Liver (tissue), 9 donors: Measurements from ENCODE around the gene MDC1. TPM values are rescaled to one million over a fixed set of nuclear protein-coding genes. Genes with fewer than 3 reads are reported as not detected.

Source experiments
- DNase-seq: peaks from one replicate; pipeline ENCODE4 v3.0.0-alpha.2; 2017; ENCODE audit warnings: low spot score
- H3K27ac ChIP-seq, 2 donors: one replicate each; pipeline ENCODE4 v1.7.0; 2013; ENCODE audit warnings: inconsistent platforms in 2 of 2, low read length in 2 of 2, control low read depth in 1 of 2, low read depth in 1 of 2, mild to moderate bottlenecking in 1 of 2
- H3K27me3 ChIP-seq, 4 donors: one replicate each; pipeline versions ENCODE4 v1.6.1 to v1.7.0; 2013; ENCODE audit warnings: low read length in 3 of 4, inconsistent platforms in 1 of 4, mild to moderate bottlenecking in 1 of 4, moderate library complexity in 1 of 4; ENCODE audit not compliant: control insufficient read depth in 4 of 4, insufficient read depth in 4 of 4
- H3K36me3 ChIP-seq, 4 donors: one replicate each; pipeline versions ENCODE4 v1.6.1 to v1.7.0; 2013; ENCODE audit warnings: low read length in 3 of 4, mild to moderate bottlenecking in 3 of 4, low read depth in 1 of 4, moderate library complexity in 1 of 4; ENCODE audit not compliant: control insufficient read depth in 4 of 4, insufficient read depth in 3 of 4
- H3K4me1 ChIP-seq, 4 donors: one replicate each; pipeline versions ENCODE4 v1.6.1 to v1.7.0; 2013; ENCODE audit warnings: low read length in 3 of 4, mild to moderate bottlenecking in 3 of 4, moderate library complexity in 1 of 4; ENCODE audit not compliant: control insufficient read depth in 4 of 4, insufficient read depth in 4 of 4
- H3K4me3 ChIP-seq, 3 donors: one replicate each; pipeline versions ENCODE4 v1.6.1 to v1.7.0; 2013; ENCODE audit warnings: low read length in 3 of 3, control low read depth in 1 of 3, low read depth in 1 of 3, mild to moderate bottlenecking in 1 of 3
- H3K9ac ChIP-seq, 2 donors: one replicate each; pipeline ENCODE4 v1.7.0; 2013; ENCODE audit warnings: low read length in 2 of 2, mild to moderate bottlenecking in 2 of 2, moderate library complexity in 2 of 2, control low read depth in 1 of 2, low read depth in 1 of 2
- H3K9me3 ChIP-seq, 4 donors: one replicate each; pipeline versions ENCODE4 v1.6.1 to v1.7.0; 2013; ENCODE audit warnings: low read length in 3 of 4; ENCODE audit not compliant: control insufficient read depth in 4 of 4
- ATF3 ChIP-seq: IDR thresholded peaks from 2 replicates; pipeline ENCODE4 v1.6.1; 2016; ENCODE audit warnings: antibody characterized with exemption
- CTCF ChIP-seq: fragments of 150-350 bp; IDR thresholded peaks from 2 replicates; pipeline ENCODE4 v1.5.1; 2017; ENCODE audit warnings: improper control_type of control experiment, low read depth, low read length; ENCODE audit not compliant: missing input control
- FOXA1 ChIP-seq: IDR thresholded peaks from 2 replicates; pipeline ENCODE4 v1.6.1; 2016; ENCODE audit warnings: antibody characterized with exemption
- FOXA2 ChIP-seq: IDR thresholded peaks from 2 replicates; pipeline ENCODE4 v1.6.1; 2016; ENCODE audit warnings: antibody characterized with exemption
- GABPA ChIP-seq, 2 donors: IDR thresholded peaks in 1 of 2; conservative IDR thresholded peaks in 1 of 2; 2 replicates each; pipeline ENCODE4 v1.6.1; 2016; ENCODE audit warnings: antibody characterized with exemption in 2 of 2, mild to moderate bottlenecking in 1 of 2, moderate library complexity in 1 of 2
- HNF4A ChIP-seq, 2 donors: conservative IDR thresholded peaks; 2 replicates each; pipeline ENCODE4 v1.6.1; 2016; ENCODE audit warnings: antibody characterized with exemption in 2 of 2, mild to moderate bottlenecking in 2 of 2
- HNF4G ChIP-seq: IDR thresholded peaks from 2 replicates; pipeline ENCODE4 v1.6.1; 2016; ENCODE audit warnings: antibody characterized with exemption
- NR2F2 ChIP-seq: IDR thresholded peaks from 2 replicates; pipeline ENCODE4 v1.6.1; 2016; ENCODE audit warnings: antibody characterized with exemption
- RAD21 ChIP-seq, 2 donors: IDR thresholded peaks; 2 replicates each; pipeline ENCODE4 v1.6.1; 2016; ENCODE audit warnings: antibody characterized with exemption in 2 of 2, mild to moderate bottlenecking in 2 of 2
- RXRA ChIP-seq, 2 donors: IDR thresholded peaks; 2 replicates each; pipeline ENCODE4 v1.6.1; 2017 to 2018; ENCODE audit warnings: antibody characterized with exemption in 2 of 2, mild to moderate bottlenecking in 1 of 2
- SP1 ChIP-seq: IDR thresholded peaks from 2 replicates; pipeline ENCODE4 v1.6.1; 2018; ENCODE audit warnings: antibody characterized with exemption, mild to moderate bottlenecking
- TAF1 ChIP-seq: conservative IDR thresholded peaks from 2 replicates; pipeline ENCODE4 v1.6.1; 2016; ENCODE audit warnings: antibody characterized with exemption, mild to moderate bottlenecking
- YY1 ChIP-seq: IDR thresholded peaks from 2 replicates; pipeline ENCODE4 v1.6.1; 2016; ENCODE audit warnings: antibody characterized with exemption, mild to moderate bottlenecking
- ZBTB33 ChIP-seq: IDR thresholded peaks from 2 replicates; pipeline ENCODE4 v1.6.1; 2016; ENCODE audit warnings: antibody characterized with exemption
- whole genome bisulfite sequencing: extraction: QIAGEN DNeasy Blood & Tissue Kit; methylation state at CpG from one replicate; pipeline ENCODE4 v1.1.7; 2013; 5-methylcytosine and 5-hydroxymethylcytosine counted together
- polyA plus RNA-seq, 2 donors: library from polyadenylated mRNA; stranded (reverse) in 1 of 2; unstranded in 1 of 2; fragments of 200-250 nt in 1 of 2; fragments of >200 nt in 1 of 2; fragmentation: Nextera tagmentation in 1 of 2; extraction: Ambion mirVana in 1 of 2; gene quantifications; one replicate each; pipeline versions ENCODE4 v1.2.1 to v1.2.3, GENCODE V29; 2013 to 2015
- total RNA-seq, 2 donors: library from RNA; depleted of rRNA; stranded (reverse); fragments of >200 nt; gene quantifications; one replicate each; pipeline ENCODE4 v1.2.3, GENCODE V29; 2014
- TF ChIP-seq, protein P1 (sequence below): IDR thresholded peaks from 2 replicates; pipeline ENCODE4 v1.6.1; 2016; ENCODE audit warnings: antibody characterized with exemption
- TF ChIP-seq, protein P2 (sequence below): IDR thresholded peaks from 2 replicates; pipeline ENCODE4 v1.6.1; 2016; ENCODE audit warnings: antibody characterized with exemption, mild to moderate bottlenecking
- donor health status: healthy.
- donor health status: healthy.
- donor health status: healthy.
- donor health status: healthy.
- donor health status: healthy.

The MDC1 gene
- total and polyA plus RNA-seq, 4 donors, result 5.9 to 15.5 (median 8.4) TPM

DNA sequence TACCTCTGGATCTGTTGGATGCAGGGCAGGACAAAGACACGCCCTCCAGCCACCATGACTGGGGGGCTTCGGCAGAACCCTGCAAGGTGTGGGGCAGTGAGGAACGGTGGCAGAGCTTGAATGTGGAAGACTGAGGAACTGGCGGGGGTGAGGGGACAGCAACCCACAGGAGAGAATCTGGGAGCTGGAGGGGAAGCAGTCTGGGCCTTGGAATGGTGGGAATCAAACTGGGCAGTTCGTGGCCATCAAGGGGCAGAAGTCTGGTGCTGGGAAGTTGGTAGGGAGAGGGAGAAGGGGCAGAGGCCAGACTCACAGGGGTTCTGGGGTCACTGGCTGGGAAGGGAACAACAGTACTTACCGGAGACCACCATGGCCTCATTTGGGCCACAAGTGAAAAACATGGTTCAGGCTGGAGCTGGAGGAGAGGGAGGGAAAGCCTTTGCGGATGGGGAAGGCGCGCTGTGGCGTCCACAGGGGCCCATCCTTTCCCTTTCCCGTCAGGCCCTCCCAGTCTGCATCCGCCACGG, 24.8 kb upstream of the MDC1 start:
- Histone ChIP-seq H3K27me3 (no peaks in the 10 kb centered on the region), H3K4me3 (peak overlapping the region; percentile 61 to 96 (median 69)), H3K9me3 (no peaks in the 10 kb centered on the region), H3K27ac (peak overlapping the region; percentile 83 to 92), H3K4me1 (peaks cover 1 to 21% (median 12%) of the 10 kb centered on the region in 4 donors), H3K9ac (peak overlapping the region; percentile 8 to 79), H3K36me3 (peaks cover 7 to 30% (median 24%) of the 10 kb centered on the region in 4 donors)
- TF ChIP-seq, protein P1, sequence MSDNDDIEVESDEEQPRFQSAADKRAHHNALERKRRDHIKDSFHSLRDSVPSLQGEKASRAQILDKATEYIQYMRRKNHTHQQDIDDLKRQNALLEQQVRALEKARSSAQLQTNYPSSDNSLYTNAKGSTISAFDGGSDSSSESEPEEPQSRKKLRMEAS, result no peak
- TF ChIP-seq YY1 (no peak), TAF1 (no peak), FOXA2 (no peak), RAD21 (IDR thresholded peaks at IDR 0.05) (no peak), ZBTB33 (no peak), GABPA (IDR thresholded peaks at IDR 0.05 in 1 of 2, conservative IDR thresholded peaks at IDR 0.05 in 1 of 2) (no peak), NR2F2 (no peak), FOXA1 (no peak), HNF4G (no peak), CTCF (no peak), SP1 (no peak), RXRA (IDR thresholded peaks at IDR 0.05) (no peak)
- TF ChIP-seq, protein P2, sequence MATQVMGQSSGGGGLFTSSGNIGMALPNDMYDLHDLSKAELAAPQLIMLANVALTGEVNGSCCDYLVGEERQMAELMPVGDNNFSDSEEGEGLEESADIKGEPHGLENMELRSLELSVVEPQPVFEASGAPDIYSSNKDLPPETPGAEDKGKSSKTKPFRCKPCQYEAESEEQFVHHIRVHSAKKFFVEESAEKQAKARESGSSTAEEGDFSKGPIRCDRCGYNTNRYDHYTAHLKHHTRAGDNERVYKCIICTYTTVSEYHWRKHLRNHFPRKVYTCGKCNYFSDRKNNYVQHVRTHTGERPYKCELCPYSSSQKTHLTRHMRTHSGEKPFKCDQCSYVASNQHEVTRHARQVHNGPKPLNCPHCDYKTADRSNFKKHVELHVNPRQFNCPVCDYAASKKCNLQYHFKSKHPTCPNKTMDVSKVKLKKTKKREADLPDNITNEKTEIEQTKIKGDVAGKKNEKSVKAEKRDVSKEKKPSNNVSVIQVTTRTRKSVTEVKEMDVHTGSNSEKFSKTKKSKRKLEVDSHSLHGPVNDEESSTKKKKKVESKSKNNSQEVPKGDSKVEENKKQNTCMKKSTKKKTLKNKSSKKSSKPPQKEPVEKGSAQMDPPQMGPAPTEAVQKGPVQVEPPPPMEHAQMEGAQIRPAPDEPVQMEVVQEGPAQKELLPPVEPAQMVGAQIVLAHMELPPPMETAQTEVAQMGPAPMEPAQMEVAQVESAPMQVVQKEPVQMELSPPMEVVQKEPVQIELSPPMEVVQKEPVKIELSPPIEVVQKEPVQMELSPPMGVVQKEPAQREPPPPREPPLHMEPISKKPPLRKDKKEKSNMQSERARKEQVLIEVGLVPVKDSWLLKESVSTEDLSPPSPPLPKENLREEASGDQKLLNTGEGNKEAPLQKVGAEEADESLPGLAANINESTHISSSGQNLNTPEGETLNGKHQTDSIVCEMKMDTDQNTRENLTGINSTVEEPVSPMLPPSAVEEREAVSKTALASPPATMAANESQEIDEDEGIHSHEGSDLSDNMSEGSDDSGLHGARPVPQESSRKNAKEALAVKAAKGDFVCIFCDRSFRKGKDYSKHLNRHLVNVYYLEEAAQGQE, result no peak
- 20% methylated on average over 13 of the region's 13 CpGs for WGBS
- DNase-seq, result no peak

DNA sequence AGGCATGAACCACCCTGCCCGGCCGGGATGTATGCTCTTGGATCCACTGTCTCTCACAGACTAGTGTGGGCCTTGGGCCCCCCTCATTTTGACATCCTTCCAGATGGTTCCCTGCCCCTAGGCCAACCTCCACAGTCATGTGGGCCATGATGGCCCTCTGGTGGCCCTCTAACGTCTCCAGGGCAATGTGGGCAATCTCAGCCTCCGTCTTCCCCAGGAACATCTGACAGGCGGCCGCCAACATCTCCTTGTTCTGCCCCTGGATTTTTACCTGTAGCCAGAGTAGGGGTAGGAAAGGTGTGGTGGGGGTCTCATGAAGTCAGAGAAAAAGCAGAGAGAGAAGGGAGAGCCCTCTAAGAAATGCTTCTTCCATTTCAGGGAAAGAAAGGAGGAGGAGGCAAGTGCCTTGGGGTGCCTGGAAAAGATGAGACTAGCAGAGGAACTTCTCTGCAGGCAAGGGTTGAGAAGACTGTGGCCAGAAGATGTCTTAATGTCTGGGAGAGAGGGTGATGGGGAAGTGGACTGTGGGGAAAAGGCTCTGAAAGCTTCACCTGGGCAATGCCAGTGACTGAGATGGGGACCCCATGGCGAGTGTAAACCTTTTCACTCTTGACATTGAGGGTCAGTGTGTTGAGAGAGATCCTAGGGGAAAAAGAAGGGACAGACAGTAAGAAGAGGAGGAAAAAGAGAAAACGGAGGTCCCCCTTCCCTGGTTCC, 24.1 kb upstream of the MDC1 start:
- Histone ChIP-seq H3K4me1 (peaks cover 1 to 21% (median 12%) of the 10 kb centered on the region in 4 donors), H3K9me3 (no peaks in the 10 kb centered on the region), H3K9ac (peak overlapping the region in 1 of 2 donors; percentile 79), H3K27me3 (no peaks in the 10 kb centered on the region), H3K4me3 (peak overlapping the region in 2 of 3 donors; percentile 61 to 69), H3K36me3 (peaks cover 7 to 32% (median 24%) of the 10 kb centered on the region in 4 donors), H3K27ac (peak overlapping the region; percentile 83 to 92)
- 81% methylated on average over 8 of the region's 8 CpGs for WGBS
- DNase-seq, result no peak
- no peak for TF ChIP-seq SP1
- TF ChIP-seq GABPA (IDR thresholded peaks at IDR 0.05 in 1 of 2, conservative IDR thresholded peaks at IDR 0.05 in 1 of 2), result no peak
- TF ChIP-seq, protein P2, result no peak
- TF ChIP-seq ZBTB33, result no peak
- no peak for TF ChIP-seq HNF4A (conservative IDR thresholded peaks at IDR 0.05)
- TF ChIP-seq YY1, result no peak
- no peak for TF ChIP-seq TAF1
- TF ChIP-seq, protein P1, result no peak
- TF ChIP-seq FOXA2, result no peak
- TF ChIP-seq ATF3, result no peak
